CD4-positive, alpha-beta T cell treated with Interleukin-4 for 4 hours (primary cell): ENCODE results near the gene ITSN1.
"Not testable (repeated sequence)": the region's sequence is repeated elsewhere in the genome, so short reads cannot be mapped to it uniquely, and the experiment has no call there.

Experiments
- DNase-seq: peaks from one replicate; pipeline ENCODE4 v3.0.0-alpha.2; 2020

ITSN1 gene

GRCh38 chr21:33651965-33652680, 9.8 kb downstream of the ITSN1 start:
- DNase-seq = no peak

- DNase-seq = no peak
Measured at GRCh38 chr21:33654412-33654811, 12.1 kb downstream of the ITSN1 start.

GRCh38 chr21:33655588-33656221, 13.4 kb downstream of the ITSN1 start:
- no peak for DNase-seq

- DNase-seq = no peak
Measured at GRCh38 chr21:33657124-33657820, 15.0 kb downstream of the ITSN1 start.

- DNase-seq = no peak
Measured at GRCh38 chr21:33658919-33659567, 16.7 kb downstream of the ITSN1 start.

- no peak for DNase-seq
Measured at GRCh38 chr21:33659568-33659949, 17.3 kb downstream of the ITSN1 start.

GRCh38 chr21:33660406-33660805, 18.1 kb downstream of the ITSN1 start:
- no peak for DNase-seq

GRCh38 chr21:33661146-33661545, 18.8 kb downstream of the ITSN1 start:
- DNase-seq = no peak

GRCh38 chr21:33662046-33662445, 19.7 kb downstream of the ITSN1 start:
- no peak for DNase-seq

GRCh38 chr21:33663241-33663640, 20.9 kb downstream of the ITSN1 start:
- no peak for DNase-seq

GRCh38 chr21:33664135-33664534, 21.8 kb downstream of the ITSN1 start:
- DNase-seq = no peak

GRCh38 chr21:33666153-33666552, 23.9 kb downstream of the ITSN1 start:
- DNase-seq = no peak

- DNase-seq = no peak
Measured at GRCh38 chr21:33667636-33668035, 25.3 kb downstream of the ITSN1 start.

GRCh38 chr21:33668180-33668579, 25.9 kb downstream of the ITSN1 start:
- no peak for DNase-seq

- no peak for DNase-seq
Measured at GRCh38 chr21:33668620-33669019, 26.3 kb downstream of the ITSN1 start.

- no peak for DNase-seq
Measured at GRCh38 chr21:33670076-33670978, 28.0 kb downstream of the ITSN1 start.

- no peak for DNase-seq
Measured at GRCh38 chr21:33673473-33673872, 31.2 kb downstream of the ITSN1 start.

GRCh38 chr21:33674226-33674625, 31.9 kb downstream of the ITSN1 start:
- no peak for DNase-seq

- DNase-seq = not testable (repeated sequence)
Measured at GRCh38 chr21:33676666-33677065, 34.4 kb downstream of the ITSN1 start.

- DNase-seq = no peak
Measured at GRCh38 chr21:33677450-33677849, 35.1 kb downstream of the ITSN1 start.

GRCh38 chr21:33680870-33681269, 38.6 kb downstream of the ITSN1 start:
- no peak for DNase-seq

- no peak for DNase-seq
Measured at GRCh38 chr21:33682992-33683627, 40.8 kb downstream of the ITSN1 start.
